ENCODE data around the gene ATP11A.
"Not testable (repeated sequence)": the region's sequence is repeated elsewhere in the genome, so short reads cannot be mapped to it uniquely, and the experiment has no call there.

The ATP11A gene

DNA sequence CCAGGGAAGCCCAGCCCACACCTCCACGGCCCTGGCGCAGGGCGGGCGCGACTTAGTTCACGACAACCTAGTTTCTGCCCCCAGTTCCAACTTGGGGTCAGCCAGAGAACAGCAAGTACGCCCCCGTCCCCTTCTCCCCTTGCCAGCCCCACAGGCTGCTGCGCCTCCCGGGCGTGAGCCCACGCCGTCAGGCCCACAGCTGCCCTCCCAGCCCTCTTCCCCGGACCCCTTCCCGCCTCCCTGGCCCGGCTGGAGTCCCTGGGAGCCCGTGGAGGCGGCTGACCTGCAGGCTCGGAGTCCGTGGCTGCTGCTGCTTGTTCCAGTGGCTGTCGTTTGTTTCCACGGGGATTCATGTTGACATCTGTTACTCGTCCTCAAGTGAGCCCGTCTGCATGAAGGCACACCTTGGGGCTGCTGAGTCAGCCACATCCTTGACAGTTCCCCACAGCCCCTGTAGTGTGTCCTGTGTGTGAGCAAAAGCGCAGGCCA lies 86.0 kb downstream of the ATP11A start:
- DNase-seq (ENCODE audit: low read depth) = no peak

DNA sequence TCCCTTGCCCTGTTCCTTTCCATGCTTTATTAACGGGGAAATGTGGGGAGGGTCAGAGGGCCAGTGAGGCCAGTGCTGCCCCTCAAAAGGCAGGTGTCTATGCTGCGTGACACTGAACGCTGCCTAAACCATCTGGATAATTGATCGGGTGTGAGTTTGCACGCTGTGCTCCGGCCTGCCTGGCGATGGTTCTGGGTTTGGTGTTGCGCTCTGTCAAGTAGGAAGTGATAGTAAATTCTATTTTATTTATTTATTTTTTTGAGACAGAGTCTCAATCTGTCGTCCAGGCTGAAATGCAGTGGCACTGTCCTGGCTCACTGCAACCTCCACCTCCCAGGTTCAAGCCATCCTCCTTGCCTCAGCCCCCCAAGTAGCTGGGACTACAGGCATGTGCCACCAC lies 86.5 kb downstream of the ATP11A start:
- DNase-seq (ENCODE audit: low read depth) = no peak

DNA sequence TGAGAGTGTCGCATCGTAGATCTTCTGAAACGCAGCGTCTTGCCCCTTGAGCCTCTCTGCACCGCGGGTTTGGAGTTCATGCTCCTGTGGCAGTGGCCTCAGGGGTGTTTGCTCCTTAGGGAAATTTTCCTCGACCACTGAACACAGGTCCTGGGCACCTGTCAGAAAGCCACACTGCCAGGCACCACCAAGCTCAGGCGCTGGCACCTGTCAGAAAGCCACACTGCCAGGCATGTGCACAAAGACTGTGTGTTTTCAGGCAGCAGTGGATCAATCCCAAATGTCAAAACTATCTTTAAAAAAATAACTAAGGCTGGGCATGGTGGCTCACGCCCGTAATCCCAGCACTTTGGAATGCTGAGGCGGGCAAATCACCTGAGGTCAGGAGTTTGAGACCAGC lies 87.1 kb downstream of the ATP11A start:
- no peak for DNase-seq (ENCODE audit: low read depth)

DNA sequence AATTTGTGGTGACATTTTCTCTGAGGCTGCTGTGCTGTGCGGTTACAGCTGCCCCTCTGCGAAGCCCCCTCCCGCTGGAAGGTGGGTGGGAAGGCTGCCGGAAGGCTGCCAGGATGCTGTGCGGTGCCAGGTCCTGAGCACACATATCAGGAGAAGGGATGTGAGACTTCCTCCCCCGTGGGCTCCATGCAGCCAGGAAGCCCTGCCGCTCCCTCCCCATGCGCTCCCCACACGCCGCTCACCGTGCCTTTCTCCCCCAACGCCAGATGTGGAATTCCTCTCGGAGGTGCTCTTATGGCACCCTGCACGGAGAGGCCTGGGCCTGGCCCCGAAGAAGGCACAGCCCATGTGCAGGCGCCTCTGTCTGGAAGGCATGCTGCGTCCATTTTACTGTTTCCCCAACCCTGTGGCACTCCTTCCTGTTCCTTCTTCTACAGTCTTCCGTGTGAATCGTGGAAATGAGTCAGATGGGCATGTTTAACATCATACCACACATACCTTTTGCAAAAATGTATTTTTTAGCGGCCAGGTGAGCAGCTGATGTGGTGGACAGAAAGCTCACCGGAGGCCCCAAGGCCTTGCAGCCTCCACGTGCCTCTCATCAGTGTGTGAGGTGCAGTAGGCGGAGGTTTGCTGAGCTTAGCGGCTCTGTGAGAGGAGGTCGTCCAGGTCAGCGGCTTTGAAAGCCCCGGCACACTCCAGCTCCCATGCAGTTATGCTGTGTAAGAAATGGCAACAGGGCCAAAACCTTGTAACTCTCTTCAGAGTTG lies 88.0 kb downstream of the ATP11A start:
- DNase-seq (ENCODE audit: low read depth) = no peak

DNA sequence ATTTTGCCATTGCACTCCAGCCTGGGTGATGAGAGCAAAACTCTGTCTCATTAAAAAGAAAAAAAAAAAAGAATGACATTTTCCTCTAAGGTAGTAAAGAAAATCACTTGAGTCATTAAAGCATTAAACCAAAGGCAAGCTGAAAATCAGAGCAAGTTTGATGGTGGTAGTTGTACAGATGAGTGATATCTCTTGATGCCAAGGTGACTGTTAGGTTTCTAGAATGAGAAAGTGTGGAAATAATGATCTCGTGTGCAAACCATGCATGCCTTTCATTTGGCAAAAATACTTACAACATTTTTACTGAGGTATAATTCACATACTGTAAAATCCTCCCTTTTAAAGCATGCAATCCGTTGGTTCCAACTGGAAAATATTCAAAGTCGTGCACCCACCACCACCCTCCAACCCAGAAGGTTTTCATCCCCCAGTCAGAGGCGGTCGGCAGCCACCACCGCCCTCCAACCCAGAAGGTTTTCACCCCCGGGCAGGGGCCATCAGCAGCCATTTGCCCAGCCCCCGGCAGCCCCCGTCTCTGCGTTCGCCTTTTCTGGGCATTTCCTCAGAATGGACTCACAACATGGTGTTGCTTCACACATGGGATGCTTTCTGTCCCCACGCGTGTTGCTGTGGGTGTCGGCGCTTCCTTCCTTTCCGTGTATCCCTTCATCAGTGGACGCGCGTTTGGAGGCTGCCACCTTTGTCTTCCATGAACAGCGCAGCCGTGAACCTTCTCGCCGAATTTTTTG lies 90.2 kb downstream of the ATP11A start:
- no peak for DNase-seq (ENCODE audit: low read depth)

DNA sequence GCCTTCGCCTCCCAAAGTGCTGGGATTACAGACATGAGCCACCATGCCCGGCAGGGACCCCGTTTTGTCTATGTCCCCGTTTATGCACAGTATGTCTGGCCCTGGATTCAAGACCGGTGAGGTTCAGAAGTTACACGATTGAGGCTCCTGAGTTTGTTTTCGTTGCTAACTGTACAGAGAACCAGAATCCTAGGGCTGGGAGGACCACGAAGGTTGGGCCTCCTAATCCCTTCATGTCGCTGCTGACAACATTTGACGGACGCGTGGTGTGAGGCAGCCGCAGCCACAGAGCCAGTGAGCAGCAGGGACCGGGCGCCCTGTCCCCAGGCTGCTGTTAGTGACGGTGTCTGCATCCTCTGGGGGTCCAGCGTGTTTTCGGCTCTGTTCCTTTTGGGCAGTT lies 91.4 kb downstream of the ATP11A start:
- no peak for DNase-seq (ENCODE audit: low read depth)

DNA sequence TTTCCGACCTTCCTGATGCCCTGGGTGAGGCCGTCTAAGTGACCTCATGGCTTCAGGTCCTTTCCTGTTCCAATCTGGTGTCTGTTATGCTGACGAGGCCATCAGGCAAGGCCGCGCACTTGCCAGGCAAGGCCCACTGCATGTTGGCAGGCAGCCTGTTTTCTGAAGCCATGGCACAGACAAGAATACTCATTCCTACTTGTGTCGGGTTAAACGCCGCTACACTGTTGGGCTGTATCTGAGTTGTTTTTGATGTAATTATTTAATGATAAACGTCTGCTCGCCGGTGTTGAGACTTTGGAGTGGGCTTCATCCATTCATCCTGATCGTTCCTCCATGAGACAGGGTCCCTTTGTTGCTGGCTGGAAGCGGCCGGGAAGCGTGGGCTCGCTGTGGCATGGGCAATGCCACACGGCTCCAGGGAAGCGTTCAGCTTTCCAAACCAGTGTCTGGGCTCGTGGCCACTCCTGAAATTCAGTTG lies 92.1 kb downstream of the ATP11A start:
- DNase-seq (ENCODE audit: low read depth) = no peak

DNA sequence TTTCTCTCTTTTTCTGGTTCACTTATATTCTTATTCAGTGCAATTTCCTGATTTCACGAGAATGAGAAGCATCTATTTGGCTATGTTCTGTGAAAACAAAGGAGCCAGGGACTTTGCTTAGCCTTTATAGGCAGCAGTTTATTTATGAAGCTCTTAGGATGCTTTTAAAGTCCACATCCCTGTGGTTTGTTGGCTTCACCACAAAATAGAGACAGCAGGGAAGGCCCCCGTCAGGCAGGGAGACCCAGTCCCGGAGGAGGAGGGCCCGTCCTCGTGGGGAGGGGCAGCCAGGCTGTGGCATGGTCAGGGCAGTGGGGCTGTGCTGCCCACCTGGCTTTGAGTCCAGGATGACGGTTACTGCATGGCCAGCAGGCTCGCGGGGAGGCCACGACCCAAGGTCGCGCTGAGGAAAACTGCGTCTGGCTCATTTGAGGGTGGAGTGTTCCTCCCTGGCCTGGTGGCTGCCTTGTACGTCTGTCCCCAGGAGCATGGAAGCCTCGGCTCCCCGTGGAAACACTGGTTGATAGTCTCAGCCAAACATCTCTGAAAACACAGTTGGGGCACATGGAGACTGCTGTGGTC lies 92.7 kb downstream of the ATP11A start:
- no peak for DNase-seq (ENCODE audit: low read depth)

DNA sequence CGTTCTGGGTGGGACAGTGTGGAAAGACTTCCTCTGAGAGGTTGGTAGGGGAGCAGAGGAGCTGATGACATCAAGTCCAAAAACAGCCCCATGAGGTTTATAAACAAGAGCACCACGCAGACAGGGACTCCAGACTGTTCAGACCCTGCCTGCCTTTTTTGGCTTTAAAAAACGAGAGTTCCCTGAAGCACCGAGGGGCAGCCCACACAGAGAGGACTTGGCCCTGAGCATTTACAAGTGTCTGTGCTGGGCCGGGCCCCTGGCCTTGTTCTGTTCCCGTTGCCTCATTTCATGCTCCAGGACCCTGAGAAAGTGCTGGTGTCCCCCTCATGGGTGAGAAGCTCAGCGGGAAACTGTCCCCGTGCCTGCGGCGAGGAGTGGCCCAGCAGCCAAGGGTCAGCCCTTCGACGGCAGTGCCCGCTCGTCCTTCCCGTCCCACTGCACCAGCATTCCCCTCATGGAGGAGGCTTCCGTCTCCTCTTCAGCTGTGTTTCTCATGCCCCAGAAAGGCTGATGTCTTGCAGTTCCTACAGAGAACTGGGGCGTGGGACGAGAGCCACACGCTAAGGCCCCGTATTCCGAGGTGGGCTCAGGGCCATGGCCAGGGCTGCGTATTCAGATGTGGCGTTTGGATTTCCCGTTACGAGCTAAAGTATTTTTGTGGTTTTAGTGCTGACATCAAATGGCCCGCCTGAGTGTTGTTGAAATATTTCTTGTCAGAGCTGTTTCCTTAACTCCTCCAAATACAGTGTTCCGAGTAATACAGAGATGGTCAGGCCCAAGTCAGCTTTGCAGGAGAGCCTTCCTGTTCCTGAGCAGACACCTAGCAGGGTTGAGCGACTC lies 93.5 kb downstream of the ATP11A start:
- DNase-seq (ENCODE audit: low read depth) = no peak

DNA sequence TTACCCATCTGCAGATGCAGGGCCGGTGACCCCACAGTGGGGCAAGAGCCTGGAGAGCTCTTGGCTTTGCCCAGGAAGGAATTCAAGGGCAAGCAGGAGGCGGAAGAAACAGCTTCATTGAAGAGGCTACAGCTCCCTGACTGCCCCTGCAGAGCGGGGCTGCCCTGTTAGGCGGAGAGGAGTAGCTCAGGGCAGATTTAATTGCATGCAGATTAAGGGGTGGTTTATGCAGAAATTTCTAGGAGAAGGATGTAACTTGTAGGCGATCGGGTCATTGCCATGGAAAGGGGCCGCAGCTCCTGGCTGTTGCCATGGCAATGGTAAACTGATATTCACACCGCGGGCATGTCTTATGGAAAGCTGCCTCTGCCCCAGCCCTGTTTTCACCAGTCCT lies 94.1 kb downstream of the ATP11A start:
- DNase-seq (ENCODE audit: low read depth) = no peak

DNA sequence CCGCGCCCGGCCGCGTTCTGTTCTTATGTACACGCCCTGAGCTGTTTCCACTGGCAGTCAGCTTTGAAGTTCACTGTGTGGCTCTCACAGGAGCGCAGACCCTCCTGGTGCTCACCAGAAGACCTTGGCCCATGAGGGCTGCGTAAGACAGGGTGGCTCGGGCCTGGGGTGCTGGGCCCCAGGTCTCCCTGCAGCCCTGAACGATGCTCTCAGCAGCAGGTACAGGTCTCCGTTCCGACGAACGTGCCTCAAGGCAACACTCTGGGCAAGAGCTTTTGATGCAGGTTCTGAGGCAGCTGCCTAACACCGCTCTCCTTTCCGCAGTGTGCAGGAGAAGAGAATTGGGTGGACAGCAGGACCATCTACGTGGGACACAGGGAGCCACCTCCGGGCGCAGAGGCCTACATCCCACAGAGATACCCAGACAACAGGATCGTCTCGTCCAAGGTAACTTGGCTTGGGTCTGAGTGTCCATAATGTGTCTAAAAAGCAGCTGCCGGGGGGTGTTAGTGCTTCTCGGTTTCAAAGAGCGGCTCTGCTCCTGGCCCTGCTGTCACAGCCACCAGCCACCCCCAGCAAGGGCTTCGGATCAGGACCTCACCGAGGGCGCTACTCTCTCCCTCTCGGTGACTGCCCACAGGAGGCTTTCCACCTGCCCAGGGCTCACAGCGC lies 95.1 kb downstream of the ATP11A start:
- DNase-seq (ENCODE audit: low read depth) = no peak

DNA sequence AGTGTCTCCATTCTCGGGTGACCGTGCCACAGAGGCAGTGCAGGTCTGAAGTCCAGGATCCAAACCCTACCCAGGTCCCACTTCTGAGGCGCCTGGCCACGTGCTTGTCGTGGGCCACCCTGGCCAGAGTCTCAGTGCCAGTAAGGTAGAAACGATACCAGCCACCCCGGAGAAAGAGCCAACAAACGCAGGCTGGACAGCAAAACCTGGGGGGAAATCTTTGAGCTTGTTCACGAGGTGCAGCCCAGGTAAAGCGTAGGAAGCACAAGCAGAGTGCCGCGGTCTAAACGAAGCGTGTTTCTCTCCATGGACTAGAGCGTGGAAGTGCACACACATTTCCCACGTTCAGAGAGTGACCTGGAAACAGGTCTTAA lies 95.6 kb downstream of the ATP11A start:
- no peak for DNase-seq (ENCODE audit: low read depth)

DNA sequence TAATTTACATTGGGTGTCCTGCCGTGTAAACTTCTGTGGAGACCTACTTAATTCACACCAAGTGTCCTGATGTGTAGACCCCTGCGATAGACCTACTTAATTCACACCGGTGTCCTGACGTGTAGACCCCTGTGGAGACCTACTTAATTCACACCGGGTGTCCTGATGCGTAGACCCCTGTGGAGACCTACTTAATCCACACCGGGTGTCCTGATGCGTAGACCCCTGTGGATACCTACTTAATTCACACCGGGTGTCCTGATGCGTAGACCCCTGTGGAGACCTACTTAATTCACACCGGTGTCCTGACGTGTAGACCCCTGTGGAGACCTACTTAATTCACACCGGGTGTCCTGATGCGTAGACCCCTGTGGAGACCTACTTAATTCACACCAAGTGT lies 97.0 kb downstream of the ATP11A start:
- DNase-seq (ENCODE audit: low read depth) = not testable (repeated sequence)

DNA sequence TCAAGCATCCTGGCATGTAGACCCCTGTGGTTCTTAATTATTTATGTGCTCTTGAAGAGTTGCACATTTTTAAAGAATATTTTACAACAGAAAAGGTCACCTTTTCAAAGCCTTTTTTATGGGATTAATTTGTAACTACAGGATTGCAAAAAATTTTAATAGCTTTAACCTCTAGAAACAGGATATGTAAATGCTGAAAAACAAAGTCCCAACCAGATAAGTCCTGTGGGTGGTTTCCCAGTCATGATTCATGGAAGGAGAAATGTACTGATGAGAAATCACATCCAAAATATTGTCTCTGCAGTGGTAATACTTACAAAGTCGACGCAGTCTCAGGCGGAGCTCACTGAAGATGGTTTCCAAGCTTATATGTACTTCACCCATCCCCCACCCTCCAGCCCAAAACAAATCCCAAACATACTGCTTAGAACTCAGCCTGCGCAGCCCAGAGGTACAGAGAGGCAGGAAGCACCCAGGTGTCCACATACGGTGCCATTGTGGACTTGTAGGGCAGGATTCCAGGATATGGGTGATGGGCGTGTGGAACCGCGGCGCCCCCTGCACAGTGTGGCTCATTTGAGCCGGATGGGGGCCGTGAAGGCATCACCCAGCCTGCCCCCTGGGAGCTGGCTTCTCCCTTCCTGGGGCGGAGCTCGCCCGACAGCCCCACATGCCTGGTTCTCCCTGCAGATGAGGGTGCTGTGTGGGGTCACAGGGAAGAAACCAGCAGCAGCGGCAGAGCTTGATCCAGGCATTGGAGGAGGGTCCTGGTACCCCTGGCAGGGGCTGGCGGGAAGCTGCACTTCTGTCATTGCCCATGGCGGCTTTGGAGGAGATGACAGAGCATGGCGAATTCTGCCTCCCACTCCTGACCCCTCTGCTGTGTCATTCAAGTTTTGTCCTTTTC lies 101.2 kb downstream of the ATP11A start:
- DNase-seq (ENCODE audit: low read depth) = no peak

DNA sequence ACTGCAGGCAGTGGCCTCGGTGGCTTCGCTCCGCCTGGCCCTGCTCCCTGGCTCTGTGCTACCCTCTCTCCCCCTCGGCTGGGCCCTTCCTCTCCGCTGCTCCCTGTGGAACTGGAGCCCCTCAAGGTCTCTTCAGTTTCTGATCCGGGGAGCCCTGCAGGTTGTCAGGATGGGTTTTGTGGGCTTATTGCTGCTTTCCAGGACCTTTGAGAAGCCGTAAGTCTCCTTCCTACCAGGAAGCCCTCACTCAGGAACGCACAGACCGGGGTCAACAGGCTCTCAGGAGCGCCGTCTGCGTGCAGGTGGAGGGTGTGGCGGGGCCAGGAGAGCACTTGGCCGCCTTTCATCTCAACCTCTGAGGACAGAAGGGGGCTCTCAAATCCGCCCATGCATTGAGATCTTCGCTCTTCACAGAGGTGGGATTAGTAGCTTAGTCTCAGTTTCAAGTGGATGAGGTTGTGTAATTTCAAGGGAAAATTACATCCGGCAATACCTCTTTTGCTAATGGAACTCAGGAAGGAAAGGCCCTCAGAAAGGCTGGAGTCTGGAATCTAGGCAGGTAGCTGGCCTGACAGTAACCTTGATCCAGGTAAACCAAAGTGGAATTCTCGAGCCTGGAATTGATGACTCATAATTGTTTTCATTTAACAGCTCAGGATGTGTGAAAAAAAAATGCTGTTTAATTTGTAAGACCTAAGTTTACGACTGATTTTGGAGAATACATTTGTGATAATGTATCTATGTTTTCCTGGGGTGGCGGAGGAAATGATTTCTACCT lies 102.0 kb downstream of the ATP11A start:
- no peak for DNase-seq (ENCODE audit: low read depth)

DNA sequence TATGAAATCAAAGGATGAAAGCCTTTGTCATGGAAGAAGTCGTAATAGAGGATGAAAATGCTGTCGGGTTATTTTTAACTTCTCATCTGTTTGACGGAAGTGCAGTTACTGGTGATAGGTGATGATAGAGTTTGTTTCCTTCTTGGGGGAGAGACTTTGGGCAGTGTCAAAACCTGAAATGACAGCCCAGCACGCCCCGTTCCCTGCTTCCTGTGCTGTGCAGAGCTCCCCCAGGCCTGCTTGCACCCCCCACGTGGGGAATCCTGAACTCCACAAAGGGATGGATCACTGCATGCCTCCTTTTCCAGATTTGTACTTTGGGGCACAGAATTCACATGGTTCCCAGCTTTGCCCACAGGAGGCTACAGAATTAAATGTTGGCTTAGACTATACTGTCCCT lies 102.7 kb downstream of the ATP11A start:
- DNase-seq (ENCODE audit: low read depth) = no peak

DNA sequence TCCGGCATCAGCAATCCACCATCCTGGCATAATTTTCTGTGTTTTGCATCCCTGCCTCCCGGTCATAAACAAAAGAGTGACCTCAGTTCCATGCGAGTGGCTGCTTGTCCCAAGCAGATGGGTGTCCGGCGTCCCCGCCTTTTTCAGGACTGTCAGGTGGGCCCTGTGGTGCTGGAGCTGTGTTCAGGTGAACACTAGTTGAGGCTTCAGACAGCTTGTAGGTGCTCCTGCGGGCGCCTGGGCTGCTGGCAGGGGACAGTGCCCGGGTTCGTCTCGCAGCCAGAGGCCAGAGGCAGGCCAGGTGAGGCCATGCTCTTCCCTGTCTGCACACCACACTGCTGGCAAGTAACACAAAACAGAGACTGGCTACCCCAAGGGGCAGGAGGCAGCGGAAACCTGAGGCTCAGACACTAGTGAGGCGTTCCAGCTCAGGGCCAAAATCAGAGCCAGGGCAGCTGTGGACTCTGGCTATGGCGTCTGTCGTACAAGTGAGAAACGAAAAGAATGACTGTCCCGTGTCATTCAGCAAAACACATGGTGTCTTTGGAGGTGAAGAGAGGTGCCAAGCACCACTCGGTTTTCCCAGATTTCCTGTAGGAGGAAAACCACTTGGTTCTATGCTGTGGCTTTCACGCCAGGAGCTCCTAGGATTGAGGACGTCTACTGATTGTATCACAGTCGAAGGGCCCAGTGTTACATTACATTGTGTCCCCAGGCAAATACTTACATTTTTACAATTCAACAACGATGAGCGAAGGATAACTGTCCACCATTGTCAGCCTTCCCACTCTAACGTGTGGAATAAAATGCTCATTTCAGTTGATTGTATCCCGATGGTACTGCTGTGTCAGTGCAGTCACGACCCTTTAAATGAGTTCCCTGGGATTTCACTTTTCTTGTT lies 104.0 kb downstream of the ATP11A start:
- no peak for DNase-seq (ENCODE audit: low read depth)

DNA sequence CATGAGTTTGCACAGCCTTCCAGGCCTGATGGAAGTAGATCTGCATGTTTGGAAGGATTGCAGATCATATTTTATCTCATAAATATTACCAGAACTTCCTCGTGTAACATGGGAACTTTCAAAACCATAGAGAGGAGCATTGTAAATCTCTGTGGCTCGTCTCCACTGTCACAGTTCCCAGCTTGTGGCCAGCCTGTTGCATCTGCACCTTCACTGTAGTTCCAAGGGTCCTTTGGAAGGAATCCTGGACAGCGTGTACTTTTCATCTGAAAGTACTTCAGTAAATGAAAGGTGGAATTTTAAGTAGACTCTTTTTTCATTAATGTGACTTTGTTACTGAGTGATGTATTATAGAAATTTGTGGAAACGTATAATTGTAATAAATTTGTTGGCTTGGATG lies 105.4 kb downstream of the ATP11A start:
- no peak for DNase-seq (ENCODE audit: low read depth)

All from fibroblast of the conjunctiva (primary cell).